NB4 (cell line): ENCODE data around the gene PHC1.
"Not testable (repeated sequence)": the region's sequence is repeated elsewhere in the genome, so short reads cannot be mapped to it uniquely, and the experiment has no call there.

Source experiments
- DNase-seq: peaks from one replicate; pipeline ENCODE4 v3.0.0; 2010; ENCODE audit warnings: low read depth
- H3K4me3 ChIP-seq: one replicate; pipeline ENCODE4 v1.5.1; 2011; ENCODE audit warnings: mild to moderate bottlenecking, low read depth, low read length, moderate library complexity
- MYC ChIP-seq: IDR thresholded peaks from 2 replicates; pipeline ENCODE4 v1.6.1; 2011; ENCODE audit warnings: low read depth, low read length
- POLR2A ChIP-seq: IDR thresholded peaks from 2 replicates; pipeline ENCODE4 v1.6.1; 2011; ENCODE audit warnings: mild to moderate bottlenecking; ENCODE audit not compliant: insufficient read length; ENCODE audit errors: extremely low read depth
- TF ChIP-seq, protein P1 (sequence below): IDR thresholded peaks from 2 replicates; pipeline ENCODE4 v1.6.1; 2011; ENCODE audit warnings: low read depth, low read length
- TF ChIP-seq, protein P2 (sequence below): IDR thresholded peaks from one replicate; pipeline ENCODE4 v1.5.1; 2012; ENCODE audit warnings: low read depth, low read length

The PHC1 gene

DNA sequence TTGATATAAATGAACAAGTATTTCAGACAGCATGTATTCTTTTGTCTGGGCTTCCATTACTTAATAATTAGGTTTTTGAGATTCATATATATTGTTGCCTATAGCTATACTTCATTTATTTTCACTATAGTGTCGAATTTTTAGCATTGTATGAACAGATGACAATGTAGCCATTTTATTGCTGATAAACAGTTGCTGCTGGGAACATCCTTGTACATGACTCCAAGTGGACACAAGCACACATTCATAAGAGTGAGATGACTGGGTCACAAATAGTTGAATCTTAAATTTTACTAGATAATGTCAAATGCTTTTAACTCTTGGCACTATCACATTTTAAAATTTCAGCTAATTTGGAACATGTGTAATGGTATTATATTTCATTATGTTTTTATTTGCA is 19.3 kb upstream of the PHC1 start:
- no peak for DNase-seq
- H3K4me3 ChIP-seq, result no peak overlapping the region
- TF ChIP-seq MYC (no peak), POLR2A (no peak)
- TF ChIP-seq, protein P1, sequence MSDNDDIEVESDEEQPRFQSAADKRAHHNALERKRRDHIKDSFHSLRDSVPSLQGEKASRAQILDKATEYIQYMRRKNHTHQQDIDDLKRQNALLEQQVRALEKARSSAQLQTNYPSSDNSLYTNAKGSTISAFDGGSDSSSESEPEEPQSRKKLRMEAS, result no peak
- TF ChIP-seq, protein P2, sequence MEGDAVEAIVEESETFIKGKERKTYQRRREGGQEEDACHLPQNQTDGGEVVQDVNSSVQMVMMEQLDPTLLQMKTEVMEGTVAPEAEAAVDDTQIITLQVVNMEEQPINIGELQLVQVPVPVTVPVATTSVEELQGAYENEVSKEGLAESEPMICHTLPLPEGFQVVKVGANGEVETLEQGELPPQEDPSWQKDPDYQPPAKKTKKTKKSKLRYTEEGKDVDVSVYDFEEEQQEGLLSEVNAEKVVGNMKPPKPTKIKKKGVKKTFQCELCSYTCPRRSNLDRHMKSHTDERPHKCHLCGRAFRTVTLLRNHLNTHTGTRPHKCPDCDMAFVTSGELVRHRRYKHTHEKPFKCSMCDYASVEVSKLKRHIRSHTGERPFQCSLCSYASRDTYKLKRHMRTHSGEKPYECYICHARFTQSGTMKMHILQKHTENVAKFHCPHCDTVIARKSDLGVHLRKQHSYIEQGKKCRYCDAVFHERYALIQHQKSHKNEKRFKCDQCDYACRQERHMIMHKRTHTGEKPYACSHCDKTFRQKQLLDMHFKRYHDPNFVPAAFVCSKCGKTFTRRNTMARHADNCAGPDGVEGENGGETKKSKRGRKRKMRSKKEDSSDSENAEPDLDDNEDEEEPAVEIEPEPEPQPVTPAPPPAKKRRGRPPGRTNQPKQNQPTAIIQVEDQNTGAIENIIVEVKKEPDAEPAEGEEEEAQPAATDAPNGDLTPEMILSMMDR, result no peak

DNA sequence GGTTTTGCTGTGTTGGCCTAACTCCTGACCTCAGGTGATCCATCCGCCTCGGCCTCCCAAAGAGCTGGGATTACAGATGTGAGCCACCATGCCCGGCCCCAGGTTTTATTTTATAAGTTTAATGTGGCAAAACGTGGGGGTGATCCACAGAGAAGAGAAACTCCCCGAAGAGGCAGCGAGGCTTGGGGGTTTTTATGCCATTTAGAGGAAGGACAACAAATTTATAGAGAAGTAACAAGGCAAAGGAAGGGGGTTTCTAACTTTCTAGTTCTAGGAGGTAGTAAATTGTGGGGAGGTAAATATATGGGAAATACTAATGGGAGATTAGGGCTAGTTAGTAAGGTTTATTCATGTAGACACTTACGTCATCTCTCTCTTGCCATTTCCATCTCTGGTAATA is 17.2 kb upstream of the PHC1 start:
- TF ChIP-seq MYC (no peak), POLR2A (no peak)
- TF ChIP-seq, protein P2, result no peak
- TF ChIP-seq, protein P1, result no peak
- H3K4me3 ChIP-seq, result no peak overlapping the region
- no peak for DNase-seq

DNA sequence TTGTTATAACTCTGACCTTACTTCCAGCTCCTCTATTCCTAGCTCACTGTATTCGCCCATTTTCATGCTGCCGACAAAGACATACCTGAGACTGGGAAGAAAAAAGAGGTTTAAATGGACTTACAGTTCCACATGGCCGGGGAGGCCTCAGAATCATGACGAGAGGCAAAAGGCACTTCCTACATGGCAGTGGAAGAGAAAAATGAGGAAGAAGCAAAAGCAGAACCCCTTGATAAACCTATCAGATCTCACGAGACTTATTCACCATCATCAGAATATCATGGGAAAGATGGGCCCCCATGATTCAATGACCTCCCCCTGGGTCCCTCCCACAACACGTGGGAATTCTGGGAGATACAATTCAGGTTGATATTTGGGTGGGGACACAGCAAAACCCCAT is 14.5 kb upstream of the PHC1 start:
- peak; percentile 25 for DNase-seq
- TF ChIP-seq, protein P1, result no peak
- no peak for TF ChIP-seq MYC
- TF ChIP-seq, protein P2, result no peak
- no peak for TF ChIP-seq POLR2A
- no peak overlapping the region for H3K4me3 ChIP-seq

DNA sequence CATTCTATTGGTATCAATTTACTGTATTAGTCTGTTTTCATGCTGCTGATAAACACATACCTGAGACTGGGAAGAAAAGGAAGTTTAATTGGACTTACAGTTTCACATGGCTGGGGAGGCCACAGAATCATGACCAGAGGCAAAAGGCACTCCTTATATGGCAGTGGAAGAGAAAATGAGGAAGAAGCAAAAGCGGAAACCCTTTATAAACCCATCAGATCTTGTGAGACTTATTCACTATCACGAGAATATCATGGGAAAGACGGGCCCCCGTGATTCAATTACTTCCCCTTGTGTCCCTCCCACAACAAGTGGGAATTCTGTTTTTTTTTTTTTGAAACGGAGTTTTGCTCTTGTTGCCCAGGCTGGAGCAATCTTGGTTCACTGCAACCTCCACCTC is 11.6 kb upstream of the PHC1 start:
- H3K4me3 ChIP-seq, result not testable (repeated sequence)
- DNase-seq, result peak; percentile 25

DNA sequence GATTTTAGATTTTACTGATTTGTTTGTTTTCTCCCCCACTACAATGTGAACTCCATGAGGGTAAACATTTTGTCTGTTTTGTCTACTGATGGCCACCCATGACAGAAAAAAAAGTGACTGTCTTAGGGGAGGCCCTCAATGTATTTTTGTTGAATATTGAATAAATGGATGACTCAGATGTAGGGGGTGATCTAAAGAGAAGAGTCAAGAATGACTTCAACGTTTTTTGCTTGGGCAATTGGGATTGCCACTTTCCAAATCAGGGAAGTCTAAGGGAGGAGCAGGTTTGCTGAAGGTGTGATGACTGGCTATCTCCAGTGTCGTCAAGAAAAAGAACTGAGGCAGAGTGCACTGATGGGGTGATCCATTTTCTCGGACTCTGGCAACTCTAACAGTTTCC is 10.7 kb upstream of the PHC1 start:
- H3K4me3 ChIP-seq, result no peak overlapping the region
- TF ChIP-seq POLR2A (no peak), MYC (no peak)
- TF ChIP-seq, protein P1, result no peak
- TF ChIP-seq, protein P2, result no peak

DNA sequence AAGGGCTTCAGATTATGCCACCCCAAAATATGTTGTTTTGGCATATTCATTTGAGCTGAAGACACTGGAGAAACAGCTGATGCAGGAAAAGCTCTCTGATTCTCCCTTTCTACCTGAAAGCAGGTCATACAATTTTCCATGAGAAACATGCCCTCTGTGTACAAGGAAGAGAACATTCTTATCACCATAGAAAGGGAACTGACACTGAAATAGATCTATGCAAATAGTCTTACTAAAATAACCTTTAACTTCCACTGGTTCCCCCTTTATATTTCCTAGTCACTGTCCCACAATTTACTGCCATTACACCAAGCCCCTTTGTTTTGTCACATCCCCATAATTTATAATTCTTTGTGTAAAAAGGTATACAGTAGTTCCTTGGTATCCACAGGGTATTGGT is 9.6 kb upstream of the PHC1 start:
- TF ChIP-seq, protein P1, result no peak
- TF ChIP-seq POLR2A, result no peak
- DNase-seq, result no peak
- no peak overlapping the region for H3K4me3 ChIP-seq

More for the DNA sequence above, 10.7 kb upstream of the PHC1 start:
- DNase-seq, result no peak

DNA sequence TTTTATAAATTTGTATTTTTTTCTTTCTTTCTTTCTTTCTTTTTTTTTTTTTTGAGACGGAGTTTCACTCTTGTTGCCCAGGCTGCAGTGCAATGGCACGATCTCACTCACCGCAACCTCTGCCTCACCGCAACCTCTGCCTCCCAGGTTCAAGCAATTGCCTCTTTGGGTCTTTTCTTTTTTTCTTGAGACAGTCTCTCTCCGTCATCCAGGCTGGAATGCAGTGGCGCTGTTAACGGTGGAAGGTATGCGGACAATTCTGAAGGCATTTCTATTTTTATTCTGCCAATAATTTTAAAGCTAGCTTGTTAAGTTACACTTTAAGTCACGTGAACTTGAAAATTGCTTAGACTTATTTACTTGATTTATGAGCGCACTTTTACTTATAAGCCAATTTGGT is 8.8 kb upstream of the PHC1 start:
- H3K4me3 ChIP-seq, result no peak overlapping the region
- TF ChIP-seq, protein P2, result no peak
- TF ChIP-seq, protein P1, result no peak
- TF ChIP-seq POLR2A (no peak), MYC (no peak)
- DNase-seq, result no peak
